ENCODE data around the gene LONRF3.
A peak's percentile ranks its signal among the peaks of the same experiment; 100 is the strongest.

The LONRF3 gene

GRCh38 chrX:119045884-119046283 lies 71.5 kb downstream of the LONRF3 start (continued):
- no peak for TF ChIP-seq ZBTB10 (tag by site-specific recombination; IDR thresholded peaks at IDR 0.05)
- no peak for TF ChIP-seq ZNF391 (tag by site-specific recombination; IDR thresholded peaks at IDR 0.05; ENCODE audit: borderline replicate concordance, low read depth)

GRCh38 chrX:119055687-119056086 lies 81.3 kb downstream of the LONRF3 start:
- no peaks in the 10 kb centered on the region for H3K36me3 ChIP-seq (ENCODE audit: control insufficient read depth in 2 of 2, insufficient read depth in 1 of 2, low read length in 2 of 2)
- H3K4me1 ChIP-seq (ENCODE audit: control insufficient read depth, insufficient read depth, low read length): no peaks in the 10 kb centered on the region
- no peak overlapping the region for H3K27ac ChIP-seq (ENCODE audit: extremely low read depth, low read depth, low read length)
- H3K9me3 ChIP-seq (ENCODE audit: control insufficient read depth, insufficient read depth, low read depth, low read length): no peaks in the 10 kb centered on the region
- POLR2A ChIA-PET: no interaction called here
- H3K4me3 ChIP-seq (ENCODE audit: low read depth, low read length): no peak overlapping the region
- CTCF ChIA-PET: interaction anchor here (0.6 kb wide), 2 partner anchors 27 to 305 kb away, joined by 3 read pairs; no protein-coding TSS in a partner anchor
- TF ChIP-seq ZNF560 (tag by site-specific recombination; IDR thresholded peaks at IDR 0.05; ENCODE audit: borderline replicate concordance) (no peak), ZNF707 (tag by site-specific recombination; IDR thresholded peaks at IDR 0.05) (no peak), YY1 (tag by site-specific recombination; IDR thresholded peaks at IDR 0.05) (no peak), ZNF600 (tag by site-specific recombination; IDR thresholded peaks at IDR 0.05) (no peak), IKZF3 (tag by site-specific recombination; IDR thresholded peaks at IDR 0.05) (no peak), ZNF280D (tag by site-specific recombination; IDR thresholded peaks at IDR 0.05) (no peak), ZNF239 (tag by site-specific recombination; IDR thresholded peaks at IDR 0.05) (no peak), ZNF26 (tag by site-specific recombination; IDR thresholded peaks at IDR 0.05) (no peak), ZBTB48 (tag by site-specific recombination; IDR thresholded peaks at IDR 0.05) (no peak)

GRCh38 chrX:119062750-119063374 lies 88.4 kb downstream of the LONRF3 start:
- H3K9me3 ChIP-seq (ENCODE audit: control insufficient read depth, insufficient read depth, low read depth, low read length): no peaks in the 10 kb centered on the region
- CTCF ChIA-PET: interaction anchor here (0.6 to 7.7 kb wide), 6 partner anchors 58 to 295 kb away, joined by 3 to 42 read pairs (median 4); no protein-coding TSS in a partner anchor
- POLR2A ChIA-PET: no interaction called here
- H3K4me3 ChIP-seq (ENCODE audit: low read depth, low read length): no peak overlapping the region
- H3K4me1 ChIP-seq (ENCODE audit: control insufficient read depth, insufficient read depth, low read length): no peaks in the 10 kb centered on the region
- no peak overlapping the region for H3K27ac ChIP-seq (ENCODE audit: extremely low read depth, low read depth, low read length)
- no peaks in the 10 kb centered on the region for H3K36me3 ChIP-seq (ENCODE audit: control insufficient read depth in 2 of 2, insufficient read depth in 1 of 2, low read length in 2 of 2)
- TF ChIP-seq ZNF629 (tag by site-specific recombination; IDR thresholded peaks at IDR 0.05) (0 out of 2 replicates have a peak, but pooled peaks have one; percentile 14), ZNF223 (tag by site-specific recombination; IDR thresholded peaks at IDR 0.05) (no peak), ZBTB17 (tag by site-specific recombination; IDR thresholded peaks at IDR 0.05) (peak; percentile 30; the same call in 1 of the 2 replicates), PATZ1 (tag by site-specific recombination; IDR thresholded peaks at IDR 0.05) (no peak), PRDM6 (tag by site-specific recombination; IDR thresholded peaks at IDR 0.05) (peak; percentile 70), SP7 (tag by site-specific recombination; IDR thresholded peaks at IDR 0.05) (peak; percentile 75), ZNF449 (tag by site-specific recombination; IDR thresholded peaks at IDR 0.05) (peak; percentile 79; the same call in 1 of the 2 replicates), ZBTB20 (tag by site-specific recombination; IDR thresholded peaks at IDR 0.05) (peak; percentile 23; the same call in 1 of the 2 replicates), TRIM28 (IDR thresholded peaks at IDR 0.05; ENCODE audit: borderline replicate concordance, low read length) (peak; percentile 86)

All from HEK293 (cell line).